Loucy (cell line): ENCODE data around the gene GAS5.

Experiments
- CTCF ChIP-seq: fragments of 200-600 bp; sonication (generic); conservative IDR thresholded peaks from 2 replicates; pipeline ENCODE4 v1.5.1; 2014; ENCODE audit warnings: mild to moderate bottlenecking, antibody characterized with exemption, low read length
- EZH2phosphoT487 ChIP-seq: fragments of 200-600 bp; IDR thresholded peaks from 2 replicates; pipeline ENCODE4 v1.6.1; 2018; ENCODE audit warnings: antibody characterized with exemption, mild to moderate bottlenecking, moderate library complexity, borderline replicate concordance

GRCh38 chr1:173871091-173871490 lies 3.3 kb upstream of the GAS5 start:
- TF ChIP-seq CTCF, result no peak
- no peak for TF ChIP-seq EZH2phosphoT487
